ENCODE data around the gene ARID1A.

Gene ARID1A

DNA sequence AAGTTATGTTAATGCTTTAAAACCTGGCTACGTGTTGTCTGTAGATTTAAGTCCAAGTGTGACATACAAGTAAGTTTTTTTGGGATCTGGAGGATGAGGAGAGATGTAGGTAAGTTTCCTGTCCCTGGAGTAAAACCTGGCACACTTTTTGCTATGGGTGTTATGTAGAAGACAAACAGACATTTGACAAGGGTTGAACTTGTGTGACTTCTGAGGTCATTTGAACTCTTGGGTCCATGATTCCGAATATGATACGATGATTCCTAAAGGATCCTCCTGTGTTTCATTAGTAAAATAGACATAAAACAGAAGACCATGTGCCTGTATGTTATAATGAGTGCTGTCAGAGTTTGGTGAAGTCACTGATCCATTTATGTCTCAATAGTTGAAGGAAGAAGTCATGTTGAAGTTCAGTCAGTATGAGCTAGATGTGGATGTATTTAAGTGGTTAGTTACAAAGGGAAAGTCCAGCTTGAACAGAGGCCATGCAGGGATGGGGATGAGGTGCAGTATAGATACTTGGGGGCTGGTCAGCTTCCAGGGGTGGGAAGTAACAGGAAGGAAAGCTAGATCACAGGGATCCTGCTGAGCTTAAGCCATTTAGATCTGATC lies 44.3 kb downstream of the ARID1A start:
- no peak for DNase-seq (ENCODE audit: low read depth)
- H3K4me3 ChIP-seq (ENCODE audit: low read length), result no peak overlapping the region
- TF ChIP-seq, protein P1, sequence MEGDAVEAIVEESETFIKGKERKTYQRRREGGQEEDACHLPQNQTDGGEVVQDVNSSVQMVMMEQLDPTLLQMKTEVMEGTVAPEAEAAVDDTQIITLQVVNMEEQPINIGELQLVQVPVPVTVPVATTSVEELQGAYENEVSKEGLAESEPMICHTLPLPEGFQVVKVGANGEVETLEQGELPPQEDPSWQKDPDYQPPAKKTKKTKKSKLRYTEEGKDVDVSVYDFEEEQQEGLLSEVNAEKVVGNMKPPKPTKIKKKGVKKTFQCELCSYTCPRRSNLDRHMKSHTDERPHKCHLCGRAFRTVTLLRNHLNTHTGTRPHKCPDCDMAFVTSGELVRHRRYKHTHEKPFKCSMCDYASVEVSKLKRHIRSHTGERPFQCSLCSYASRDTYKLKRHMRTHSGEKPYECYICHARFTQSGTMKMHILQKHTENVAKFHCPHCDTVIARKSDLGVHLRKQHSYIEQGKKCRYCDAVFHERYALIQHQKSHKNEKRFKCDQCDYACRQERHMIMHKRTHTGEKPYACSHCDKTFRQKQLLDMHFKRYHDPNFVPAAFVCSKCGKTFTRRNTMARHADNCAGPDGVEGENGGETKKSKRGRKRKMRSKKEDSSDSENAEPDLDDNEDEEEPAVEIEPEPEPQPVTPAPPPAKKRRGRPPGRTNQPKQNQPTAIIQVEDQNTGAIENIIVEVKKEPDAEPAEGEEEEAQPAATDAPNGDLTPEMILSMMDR (conservative IDR thresholded peaks at IDR 0.05; ENCODE audit: low read depth, low read length), result no peak

DNA sequence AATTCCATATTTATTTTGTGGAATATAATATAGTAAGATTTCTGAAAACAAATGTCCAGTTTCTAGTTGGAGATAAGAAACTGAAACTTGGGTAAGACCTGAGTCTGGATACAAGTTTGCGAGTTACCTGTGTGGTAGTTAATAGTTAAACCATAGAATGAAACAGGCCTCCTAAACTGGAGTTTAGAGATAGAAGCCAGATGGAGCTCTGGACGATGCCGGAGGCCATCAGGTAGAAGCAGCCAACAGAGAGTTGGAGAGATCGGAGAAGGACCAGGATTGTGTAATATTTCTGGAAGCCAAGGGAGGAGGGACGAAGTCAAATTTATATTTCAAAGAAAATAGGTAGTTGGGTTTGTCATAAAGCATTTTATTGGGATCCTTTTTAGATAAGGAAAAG lies 45.1 kb downstream of the ARID1A start:
- TF ChIP-seq, protein P1 (conservative IDR thresholded peaks at IDR 0.05; ENCODE audit: low read depth, low read length), result no peak
- no peak overlapping the region for H3K4me3 ChIP-seq (ENCODE audit: low read length)
- no peak for DNase-seq (ENCODE audit: low read depth)

DNA sequence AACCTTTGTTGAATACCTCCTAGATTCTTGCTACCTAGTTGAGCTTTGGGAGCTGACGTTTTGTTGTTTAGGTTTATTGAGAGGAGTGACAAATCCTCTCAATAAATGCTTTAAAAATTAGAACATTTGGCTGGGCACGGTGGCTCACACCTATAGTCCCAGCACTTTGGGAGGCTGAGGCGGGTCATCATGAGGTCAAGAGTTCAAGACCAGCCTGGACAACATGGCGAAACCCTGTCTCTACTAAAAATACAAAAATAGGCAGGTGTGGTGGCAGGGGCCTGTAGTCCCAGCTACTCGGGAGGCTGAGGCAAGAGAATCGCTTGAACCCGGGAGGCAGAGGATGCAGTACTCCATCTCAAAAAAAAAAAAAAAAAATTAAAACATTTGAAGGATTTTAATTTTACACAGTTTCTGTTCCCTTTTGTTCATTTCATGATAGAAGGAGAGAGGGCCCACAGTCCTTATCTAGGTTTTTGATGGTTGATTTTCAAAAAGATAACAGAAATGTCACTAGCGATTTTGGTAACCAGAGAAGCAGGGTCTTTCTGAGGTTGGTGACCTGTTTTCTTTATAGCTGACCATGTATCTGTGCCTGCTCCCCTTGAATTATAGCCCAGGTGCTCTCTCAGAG lies 47.7 kb downstream of the ARID1A start:
- DNase-seq (ENCODE audit: low read depth), result no peak
- no peak overlapping the region for H3K4me3 ChIP-seq (ENCODE audit: low read length)
- TF ChIP-seq, protein P1 (conservative IDR thresholded peaks at IDR 0.05; ENCODE audit: low read depth, low read length), result no peak

DNA sequence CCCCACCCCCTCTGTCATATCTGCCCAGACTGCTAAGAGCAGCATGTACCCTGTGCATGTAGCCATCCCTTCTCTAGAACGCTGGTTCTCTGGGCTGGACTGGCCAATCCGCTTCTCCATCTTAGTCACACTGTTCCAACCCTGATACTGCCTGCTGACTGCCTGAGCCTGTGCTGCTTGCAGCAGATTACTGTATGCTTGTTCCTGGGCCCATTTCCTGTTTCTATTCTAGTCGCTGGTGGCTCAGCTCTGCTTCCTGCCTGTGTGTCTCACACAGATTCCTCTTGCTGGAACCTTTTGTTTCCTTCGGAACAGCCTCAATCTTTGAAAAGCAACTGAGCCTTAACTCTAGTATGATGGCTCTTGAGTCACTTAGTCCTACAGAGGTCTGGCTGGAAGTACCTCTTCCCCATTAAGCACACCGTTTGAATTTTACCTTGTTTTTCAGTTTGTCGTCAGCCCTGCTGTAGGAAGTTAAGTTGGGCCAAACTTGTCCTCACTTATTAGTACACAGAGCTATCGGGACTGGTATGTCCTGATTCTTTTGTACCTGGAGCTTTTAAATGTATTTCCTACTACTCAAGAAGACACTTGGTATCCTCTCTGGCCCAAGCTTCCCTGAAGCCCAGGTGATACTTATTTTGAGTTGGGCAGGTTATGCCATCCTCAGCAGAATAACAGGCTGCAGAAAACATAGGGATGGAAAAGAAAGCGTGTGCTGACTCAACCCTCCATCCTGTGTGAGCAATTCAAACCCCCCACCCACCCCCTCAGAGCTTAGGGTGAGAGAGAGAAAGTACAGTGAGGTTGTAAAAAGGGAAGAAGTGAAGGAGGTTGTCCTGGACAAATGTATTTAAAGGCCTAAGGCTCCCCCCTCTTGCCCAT lies 48.5 kb downstream of the ARID1A start:
- peak; percentile 71 for DNase-seq (ENCODE audit: low read depth)
- TF ChIP-seq, protein P1 (conservative IDR thresholded peaks at IDR 0.05; ENCODE audit: low read depth, low read length), result no peak
- H3K4me3 ChIP-seq (ENCODE audit: low read length), result no peak overlapping the region

DNA sequence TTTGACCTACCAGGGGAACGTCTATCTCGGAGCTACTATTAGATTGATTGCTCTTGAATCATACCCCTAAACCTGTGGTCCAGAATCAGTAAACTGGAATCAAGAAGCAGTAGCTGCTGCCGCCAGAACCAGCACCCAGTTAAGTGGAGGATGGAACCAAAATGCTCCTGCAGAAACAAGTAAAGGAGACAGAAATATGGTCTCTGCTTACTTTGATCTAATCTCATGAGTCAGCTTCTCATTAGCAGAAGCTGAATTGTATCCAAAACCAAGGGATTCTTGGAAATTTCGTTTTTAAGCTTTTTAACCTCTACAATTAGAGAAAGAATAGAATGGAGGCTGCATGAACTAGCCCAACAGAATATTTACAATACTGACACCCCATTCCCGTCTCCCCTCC lies 49.4 kb downstream of the ARID1A start:
- TF ChIP-seq, protein P1 (conservative IDR thresholded peaks at IDR 0.05; ENCODE audit: low read depth, low read length), result no peak
- no peak overlapping the region for H3K4me3 ChIP-seq (ENCODE audit: low read length)
- no peak for DNase-seq (ENCODE audit: low read depth)

DNA sequence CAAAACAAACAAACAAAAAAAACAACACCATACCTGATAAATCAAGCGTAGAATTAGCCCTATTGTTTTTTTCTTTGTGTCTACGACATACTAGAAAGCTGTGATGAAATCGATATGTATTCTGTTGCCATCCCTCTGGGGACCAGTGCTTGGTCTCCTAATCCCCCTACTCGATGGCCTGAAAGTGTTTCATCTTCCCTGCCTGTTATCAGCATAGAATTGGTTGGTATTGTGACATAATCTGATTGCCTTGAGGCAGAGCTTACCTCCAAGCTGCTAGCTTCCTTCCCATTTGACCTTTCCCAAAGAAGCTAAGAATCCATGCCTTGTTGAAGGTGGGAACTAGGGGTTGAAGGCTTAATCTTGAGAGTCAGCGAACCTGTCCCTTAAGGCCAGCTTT lies 51.2 kb downstream of the ARID1A start:
- no peak overlapping the region for H3K4me3 ChIP-seq (ENCODE audit: low read length)
- DNase-seq (ENCODE audit: low read depth), result no peak
- TF ChIP-seq, protein P1 (conservative IDR thresholded peaks at IDR 0.05; ENCODE audit: low read depth, low read length), result no peak

Measured in retinal pigment epithelial cell (primary cell).